PC-9 (cell line): Measurements from ENCODE around the gene THEMIS. TPM values are rescaled to one million over a fixed set of nuclear protein-coding genes. Genes with fewer than 3 reads are reported as not detected.
"Not testable (repeated sequence)": the region's sequence is repeated elsewhere in the genome, so short reads cannot be mapped to it uniquely, and the experiment has no call there.

Experiments used
- BruUV-seq: library from RNA; stranded (reverse); fragments of 400-500 nt; replicated peaks from 2 replicates; lab custom pipeline; 2021; lab: Mats Ljungman, UMichigan
- CTCF ChIA-PET: fragments of 300-600 bp; sonication (Branson Sonifier 250); formaldehyde crosslinking; loops from one replicate; lab custom pipeline; 2022; ENCODE audit warnings: antibody characterized with exemption; lab: Charles Lee
- POLR2A ChIA-PET: fragments of 300-600 bp; sonication (Branson Sonifier 250); formaldehyde crosslinking; loops from one replicate; lab custom pipeline; 2022; ENCODE audit warnings: antibody characterized with exemption; ENCODE audit not compliant: unreplicated experiment; lab: Charles Lee
- DNase-seq, 2 experiments: peaks; one replicate each; pipeline versions ENCODE4 v3.0.0 to v3.0.0-alpha.2; 2015 to 2022; ENCODE audit warnings: mixed read lengths in 1 of 2
- H2AFZ ChIP-seq: fragments of 200-600 bp; sonication (generic); 2 replicates; pipeline ENCODE4 v1.8.1; 2017; ENCODE audit warnings: antibody characterized with exemption
- H3F3A ChIP-seq: fragments of 200-600 bp; sonication (generic); 2 replicates; pipeline ENCODE4 v1.8.1; 2017; ENCODE audit warnings: antibody characterized with exemption, mild to moderate bottlenecking, low read depth; ENCODE audit not compliant: insufficient read depth
- H3K27ac ChIP-seq: fragments of 200-600 bp; sonication (generic); 2 replicates; pipeline ENCODE4 v1.6.1; 2016; ENCODE audit warnings: mixed run types
- H3K27me3 ChIP-seq: fragments of 200-600 bp; sonication (generic); 2 replicates; pipeline ENCODE4 v1.6.1; 2016; ENCODE audit warnings: low read depth, mixed run types; ENCODE audit not compliant: insufficient read depth
- H3K36me3 ChIP-seq: fragments of 200-600 bp; sonication (generic); 2 replicates; pipeline ENCODE4 v1.6.1; 2016; ENCODE audit warnings: low read depth, mixed run types
- H3K4me1 ChIP-seq: fragments of 200-600 bp; sonication (generic); replicated peaks from 2 replicates; pipeline ENCODE4 v1.6.1; 2016; ENCODE audit warnings: mixed run types; ENCODE audit not compliant: insufficient read depth
- H3K4me2 ChIP-seq: fragments of 200-600 bp; sonication (generic); 2 replicates; pipeline ENCODE4 v1.6.1; 2017; ENCODE audit warnings: mixed run types
- H3K4me3 ChIP-seq: fragments of 200-600 bp; sonication (generic); 2 replicates; pipeline ENCODE4 v1.6.1; 2016; ENCODE audit warnings: mixed run types
- H3K79me2 ChIP-seq: fragments of 200-600 bp; sonication (generic); 2 replicates; pipeline ENCODE4 v1.6.1; 2017; ENCODE audit warnings: low read depth, mixed run types
- H3K9me2 ChIP-seq: fragments of 200-600 bp; sonication (generic); 2 replicates; pipeline ENCODE4 v1.8.1; 2017; ENCODE audit warnings: mild to moderate bottlenecking; ENCODE audit not compliant: insufficient read depth
- H3K9me3 ChIP-seq: fragments of 200-600 bp; sonication (generic); 2 replicates; pipeline ENCODE4 v1.8.1; 2016; ENCODE audit warnings: low read depth; ENCODE audit not compliant: insufficient read depth
- H4K20me1 ChIP-seq: fragments of 200-600 bp; sonication (generic); 2 replicates; pipeline ENCODE4 v1.8.1; 2017; ENCODE audit not compliant: insufficient read depth
- CTCF ChIP-seq: fragments of 200-600 bp; sonication (generic); conservative IDR thresholded peaks from 2 replicates; pipeline ENCODE4 v1.6.1; 2017; ENCODE audit warnings: mixed run types, antibody characterized with exemption, mild to moderate bottlenecking, moderate library complexity
- EZH2 ChIP-seq: fragments of 200-600 bp; sonication (generic); IDR thresholded peaks from 2 replicates; pipeline ENCODE4 v1.8.0; 2017; ENCODE audit warnings: antibody characterized with exemption, low read depth
- intact Hi-C: fragments of 100-400 bp; cut with micrococcal nuclease; formaldehyde crosslinking; loops from one replicate; pipeline ENCODE4 v1.10.0; 2022; ENCODE audit not compliant: unreplicated experiment
- total RNA-seq: library from RNA; stranded (reverse); gene quantifications from 2 replicates; pipeline ENCODE4 v1.2.3, GENCODE V29; 2021

THEMIS gene
- total RNA-seq, 1 experiment from 2014 or later, result not detected

GRCh38 chr6:127884134-127884533 lies 16.7 kb downstream of the THEMIS start:
- Histone ChIP-seq H3K4me3 (no peak overlapping the region), H4K20me1 (no peaks in the 10 kb centered on the region), H3K27ac (no peak overlapping the region), H3K9me3 (no peaks in the 10 kb centered on the region), H3K4me1 (peaks cover 8% of the 10 kb centered on the region; the same call in 1 of the 2 replicates), H3K79me2 (no peaks in the 10 kb centered on the region), H3K9me2 (no peaks in the 10 kb centered on the region), H3F3A (no peaks in the 10 kb centered on the region), H2AFZ (no peak overlapping the region), H3K36me3 (no peaks in the 10 kb centered on the region), H3K27me3 (no peaks in the 10 kb centered on the region), H3K4me2 (no peak overlapping the region)
- TF ChIP-seq CTCF, result no peak
- TF ChIP-seq EZH2, result no peak
- DNase-seq, result no peak
- ChIA-PET POLR2A (no interaction called here), CTCF (no interaction called here)
- BruUV-seq, result no TSS peak
- intact Hi-C loops, result loop anchor here (5.0 kb wide), 1 partner anchor 88 kb away; no protein-coding TSS in a partner anchor

- H3K4me2 ChIP-seq, H3K9me3 ChIP-seq, H3K36me3 ChIP-seq, H3K9me2 ChIP-seq, H3F3A ChIP-seq, BruUV-seq, POLR2A ChIA-PET, DNase-seq, H3K4me1 ChIP-seq, H3K4me3 ChIP-seq, H4K20me1 ChIP-seq, H3K27me3 ChIP-seq, H3K79me2 ChIP-seq, H2AFZ ChIP-seq, H3K27ac ChIP-seq, CTCF ChIA-PET: not testable (repeated sequence)
- intact Hi-C loops, result loop anchor here (5.0 kb wide), 1 partner anchor 90 kb away; no protein-coding TSS in a partner anchor
These were observed 18.9 kb downstream of the THEMIS start for GRCh38 chr6:127881949-127882348.

- Histone ChIP-seq H4K20me1 (no peaks in the 10 kb centered on the region), H3K9me3 (no peaks in the 10 kb centered on the region), H3K27ac (no peak overlapping the region), H3K79me2 (no peaks in the 10 kb centered on the region), H3K4me3 (no peak overlapping the region), H3K4me1 (peaks cover 8% of the 10 kb centered on the region; the same call in 1 of the 2 replicates), H3K9me2 (no peaks in the 10 kb centered on the region), H3F3A (no peaks in the 10 kb centered on the region), H3K36me3 (no peaks in the 10 kb centered on the region), H3K27me3 (no peaks in the 10 kb centered on the region), H3K4me2 (no peak overlapping the region), H2AFZ (no peak overlapping the region; the same call in 1 of the 2 replicates)
- intact Hi-C loops, result loop anchor here (5.0 kb wide), 1 partner anchor 92 kb away; no protein-coding TSS in a partner anchor
- ChIA-PET CTCF (interaction anchor here (0.6 kb wide), 2 partner anchors 190 to 525 kb away, joined by 3 to 5 read pairs; no protein-coding TSS in a partner anchor), POLR2A (interaction anchor here (0.7 kb wide), 1 partner anchor 1592 kb away, joined by 4 read pairs; no protein-coding TSS in a partner anchor)
- DNase-seq, result no peak
- BruUV-seq, result no TSS peak
- TF ChIP-seq CTCF (no peak), EZH2 (no peak)
These were observed 20.4 kb downstream of the THEMIS start for GRCh38 chr6:127880429-127880828.

- intact Hi-C loops, result loop anchor here (5.0 kb wide), 1 partner anchor 93 kb away; no protein-coding TSS in a partner anchor
- Histone ChIP-seq H2AFZ (no peak overlapping the region), H4K20me1 (no peaks in the 10 kb centered on the region), H3K4me3 (no peak overlapping the region), H3F3A (no peaks in the 10 kb centered on the region), H3K36me3 (no peaks in the 10 kb centered on the region), H3K9me3 (no peaks in the 10 kb centered on the region), H3K4me1 (peaks cover 8% of the 10 kb centered on the region; the same call in 1 of the 2 replicates), H3K9me2 (no peaks in the 10 kb centered on the region), H3K4me2 (no peak overlapping the region), H3K79me2 (no peaks in the 10 kb centered on the region), H3K27me3 (no peaks in the 10 kb centered on the region), H3K27ac (no peak overlapping the region)
- CTCF ChIA-PET, result interaction anchor here (0.6 kb wide), 1 partner anchor 189 kb away, joined by 5 read pairs; no protein-coding TSS in a partner anchor
- TF ChIP-seq EZH2 (no peak), CTCF (no peak)
- no peak for DNase-seq
- BruUV-seq, result no TSS peak
- POLR2A ChIA-PET, result no interaction called here
These were observed 21.2 kb downstream of the THEMIS start for GRCh38 chr6:127879685-127880084.
